ENCODE results near the gene RNF213.

The RNF213 gene

GRCh38 chr17:80423536-80424225, 163.0 kb downstream of the RNF213 start:
- FAIRE-seq, result no peak

DNA sequence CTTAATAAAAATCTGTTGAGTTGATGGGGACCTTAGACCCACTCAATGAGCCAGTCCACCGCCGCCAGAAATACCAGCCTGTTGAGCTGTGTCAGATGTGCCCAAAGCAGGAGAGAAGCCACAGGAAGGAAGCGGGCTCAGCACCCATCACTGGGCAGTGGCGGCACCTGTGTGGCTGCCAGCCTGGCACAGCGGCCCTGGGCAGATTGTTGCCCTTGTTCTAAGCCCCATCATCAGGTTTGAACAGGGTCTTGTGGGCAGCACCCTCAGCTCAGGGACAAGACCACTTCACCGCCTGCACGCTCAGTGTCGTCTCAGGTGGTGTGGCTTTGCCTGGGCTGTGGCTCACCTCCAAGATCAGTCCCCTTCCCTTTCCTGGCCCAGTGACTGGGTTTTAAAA, 163.6 kb downstream of the RNF213 start:
- FAIRE-seq, result no peak

DNA sequence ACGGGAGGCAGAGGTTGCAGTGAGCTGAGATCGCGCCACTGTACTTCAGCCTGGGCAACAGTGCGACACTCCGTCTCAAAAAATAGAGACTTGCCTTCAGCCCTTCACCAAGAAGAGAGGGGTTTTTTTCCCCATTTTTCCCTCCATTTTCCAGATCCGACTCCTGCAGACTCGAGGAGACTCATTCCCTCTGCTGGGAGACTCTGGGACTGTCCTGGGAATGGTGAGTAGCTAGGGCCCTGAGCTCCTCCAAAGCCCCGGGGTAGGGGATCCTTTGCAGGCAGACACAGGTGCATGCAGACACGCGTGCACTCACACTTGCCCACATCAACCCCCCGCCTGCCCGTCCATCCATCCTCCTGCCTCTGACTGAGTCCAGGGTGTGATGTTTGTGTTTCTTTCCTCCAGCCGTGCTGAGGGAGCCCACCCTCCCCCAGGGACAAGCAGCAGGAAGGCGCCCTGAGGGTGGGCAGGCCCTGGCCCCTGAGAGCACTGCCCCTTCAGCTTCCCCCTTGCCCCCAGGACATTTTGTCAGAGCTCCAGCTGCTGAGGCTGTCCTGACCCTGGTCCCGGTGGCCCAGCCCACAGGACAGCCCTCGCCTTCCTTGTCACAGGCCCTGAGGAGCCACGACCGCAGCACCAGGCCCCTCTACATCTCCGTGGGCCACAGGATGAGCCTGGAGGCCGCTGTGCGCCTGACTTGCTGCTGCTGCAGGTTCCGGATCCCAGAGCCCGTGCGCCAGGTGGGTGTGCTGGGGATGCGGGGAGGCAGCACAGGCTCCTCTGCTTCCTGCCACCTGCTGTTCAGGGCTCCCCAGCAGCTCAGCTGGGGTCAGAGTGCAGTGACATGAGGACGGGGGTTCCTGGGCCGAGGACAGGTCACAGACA, 164.5 kb downstream of the RNF213 start:
- FAIRE-seq, result no peak

DNA sequence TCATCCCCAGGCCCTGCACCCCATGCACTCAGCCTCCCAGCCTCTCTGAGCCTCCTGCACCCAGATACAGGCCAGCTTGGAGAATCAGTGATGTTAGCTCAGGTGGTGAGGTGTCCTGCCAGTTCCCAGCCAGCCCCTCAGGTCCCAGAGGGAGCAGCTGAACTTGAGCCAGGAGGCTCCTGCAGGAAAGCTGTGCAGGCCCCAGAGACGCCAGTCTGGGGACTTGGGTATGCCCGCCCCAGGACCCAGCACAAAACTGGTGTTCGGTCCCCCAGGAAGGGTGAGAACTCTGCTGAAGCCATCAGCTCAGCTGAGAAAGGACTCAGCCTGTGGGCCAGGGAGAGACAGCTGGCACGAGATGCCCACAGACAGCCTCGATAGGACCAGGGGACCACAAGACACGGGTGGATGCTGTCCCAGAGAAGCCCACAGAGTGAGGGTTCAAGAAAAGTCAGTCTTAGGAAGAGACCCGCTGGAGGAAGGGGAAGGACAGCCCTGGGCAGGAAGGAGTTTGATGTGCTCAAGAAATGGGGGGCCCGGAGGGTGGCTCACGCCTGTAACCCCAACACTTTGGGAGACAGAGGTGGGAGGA, 165.3 kb downstream of the RNF213 start:
- no peak for FAIRE-seq

DNA sequence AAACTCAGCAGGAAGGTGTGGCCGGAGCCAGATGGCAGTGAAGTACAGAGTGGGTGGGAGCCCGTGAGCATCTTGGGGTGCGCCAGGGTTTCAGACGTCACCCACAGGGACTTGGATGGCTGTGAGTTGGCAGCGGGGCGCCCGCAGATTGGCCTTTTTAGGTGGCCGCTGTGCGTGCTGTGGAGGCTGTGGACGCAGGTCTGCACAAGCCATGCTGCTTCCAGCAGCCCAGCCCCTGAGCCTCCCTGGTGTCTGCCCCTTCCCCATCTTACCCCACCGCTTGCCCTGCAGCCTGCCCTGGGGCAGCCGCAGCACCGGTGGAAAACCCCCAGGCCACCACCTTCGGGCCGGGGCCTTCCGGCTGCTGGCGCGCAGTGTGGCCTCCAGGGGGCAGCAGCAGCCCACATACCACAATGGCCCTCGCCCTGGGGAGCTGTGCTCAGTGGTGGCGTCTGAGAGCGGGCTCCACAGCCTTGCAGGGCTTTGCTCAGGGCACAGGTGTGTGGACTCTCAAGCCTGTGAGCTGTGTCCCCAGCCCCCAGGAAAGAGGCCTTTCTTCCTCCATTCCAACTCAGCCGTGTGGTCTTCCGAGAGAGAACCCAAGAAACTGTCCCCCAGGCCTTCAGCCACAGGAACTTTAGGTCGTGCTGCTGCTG, 166.1 kb downstream of the RNF213 start:
- no peak for FAIRE-seq

DNA sequence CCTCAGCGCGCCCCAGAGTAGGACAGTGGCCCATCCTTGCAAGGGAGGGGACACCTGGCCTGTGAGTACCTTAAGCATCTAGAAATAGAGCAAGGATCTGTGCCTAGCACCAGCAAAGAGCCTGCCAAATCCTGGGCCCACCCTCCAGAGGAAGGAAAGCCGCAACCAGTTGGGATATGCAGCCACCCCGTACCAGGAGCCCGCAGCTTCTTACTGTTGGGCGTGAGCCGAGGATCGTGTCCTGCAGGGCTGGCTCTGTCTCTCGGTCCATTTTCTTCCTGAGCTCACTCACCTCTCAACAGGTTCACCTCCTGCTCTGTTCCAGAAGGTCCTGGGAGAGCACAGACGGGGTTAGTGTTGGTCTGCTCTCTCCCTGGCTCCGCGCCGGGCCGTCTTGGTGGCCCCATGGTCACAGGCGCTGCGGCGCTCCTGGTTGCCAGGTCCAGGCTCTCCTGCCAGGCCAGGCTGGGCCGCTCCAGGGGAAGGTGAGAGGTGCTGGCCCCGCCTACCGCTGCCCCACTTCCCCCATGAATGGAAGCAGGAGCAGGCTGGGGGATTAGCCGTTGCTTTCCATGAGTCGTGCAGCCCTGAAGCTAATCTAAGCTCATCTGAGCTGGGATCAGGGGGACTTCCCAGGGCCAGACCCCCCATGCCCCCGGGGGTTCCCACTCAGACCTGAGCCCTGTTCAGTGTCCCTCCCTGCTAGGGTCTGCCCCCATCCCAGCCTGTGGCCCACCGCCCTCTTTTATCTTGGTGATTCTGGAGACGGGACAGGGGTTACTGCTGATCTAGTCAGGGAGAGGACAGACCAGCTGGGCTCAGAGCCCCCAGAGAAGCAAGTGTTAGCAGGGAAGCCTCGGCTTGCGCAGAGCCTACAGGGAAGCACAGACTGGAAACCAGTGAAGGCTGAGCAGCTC, 167.0 kb downstream of the RNF213 start:
- FAIRE-seq, result no peak

- FAIRE-seq, result no peak
Observed at GRCh38 chr17:80428363-80428762, 167.7 kb downstream of the RNF213 start.

- FAIRE-seq, result no peak
Observed at GRCh38 chr17:80428796-80429195, 168.1 kb downstream of the RNF213 start.

GRCh38 chr17:80429356-80430275, 169.0 kb downstream of the RNF213 start:
- FAIRE-seq, result no peak

DNA sequence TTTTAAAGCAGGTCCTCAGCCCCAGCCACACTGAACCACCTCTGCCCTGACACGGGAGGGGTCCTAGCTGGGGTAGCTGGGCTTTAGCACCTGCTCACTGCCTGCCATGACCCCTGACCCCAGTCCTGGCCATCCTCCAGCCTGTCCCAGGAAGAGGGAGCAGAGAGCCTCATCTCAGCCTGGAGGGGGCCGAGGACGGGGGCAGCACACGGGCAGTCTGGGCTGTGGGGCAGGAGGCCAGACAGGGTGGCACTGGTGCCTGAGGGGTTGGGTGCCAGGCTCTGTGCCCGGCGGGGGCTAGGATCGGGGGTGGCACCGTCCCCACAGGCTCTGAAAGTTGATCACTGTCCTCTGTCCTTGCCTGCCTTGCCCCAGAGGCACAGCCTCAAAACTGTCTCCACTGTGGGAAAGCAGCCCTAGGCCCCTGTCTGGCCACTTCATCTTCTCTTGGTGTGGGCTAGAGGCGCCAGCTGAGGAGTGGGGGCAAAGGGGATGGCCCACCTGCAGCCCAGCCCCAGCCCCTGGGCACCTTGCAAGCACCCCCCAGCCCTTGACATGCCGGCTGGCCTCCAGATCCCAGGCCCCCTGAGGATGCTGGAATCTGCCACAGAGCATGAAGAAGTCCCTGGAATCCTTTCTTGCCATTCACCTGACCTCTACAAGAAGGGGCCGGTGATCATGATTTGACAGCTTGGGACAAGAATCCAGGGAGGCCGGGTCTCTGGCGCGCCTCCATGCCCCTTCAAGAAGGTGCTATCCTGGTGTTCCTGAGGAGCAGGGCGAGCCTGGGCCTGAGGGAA, 170.0 kb downstream of the RNF213 start:
- FAIRE-seq, result no peak

- FAIRE-seq, result no peak
Observed at GRCh38 chr17:80431246-80432195, 170.9 kb downstream of the RNF213 start.

GRCh38 chr17:80432350-80432955, 171.8 kb downstream of the RNF213 start:
- FAIRE-seq, result no peak

DNA sequence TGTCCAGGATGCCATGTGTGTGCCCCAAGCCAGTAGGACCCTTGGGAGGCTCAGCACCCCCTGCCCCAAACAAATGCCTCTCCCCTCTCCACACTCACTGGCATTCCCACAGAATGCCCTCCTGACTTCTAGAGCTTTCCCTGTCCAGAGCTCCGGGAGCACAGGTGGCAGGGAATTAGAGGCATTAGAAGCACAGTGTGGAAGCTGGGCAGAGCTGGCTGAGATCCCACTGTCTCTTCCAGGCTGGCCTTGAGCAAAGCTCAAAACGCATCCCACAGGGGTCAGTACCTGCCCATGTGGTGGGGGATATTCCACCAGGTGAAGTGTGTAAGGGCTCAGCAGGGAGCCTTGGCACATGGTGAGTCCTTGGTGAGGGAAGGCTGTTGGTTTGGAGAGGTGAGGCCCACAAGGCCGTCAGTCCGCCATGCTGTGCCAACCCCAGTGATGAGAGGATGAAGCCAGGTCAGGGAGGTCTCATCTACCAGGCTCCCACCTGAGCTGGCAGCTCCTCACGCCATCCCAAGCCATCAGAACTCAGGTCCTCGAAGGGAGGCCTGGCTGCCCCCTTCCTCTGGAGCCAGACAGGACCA, 172.4 kb downstream of the RNF213 start:
- FAIRE-seq, result no peak

DNA sequence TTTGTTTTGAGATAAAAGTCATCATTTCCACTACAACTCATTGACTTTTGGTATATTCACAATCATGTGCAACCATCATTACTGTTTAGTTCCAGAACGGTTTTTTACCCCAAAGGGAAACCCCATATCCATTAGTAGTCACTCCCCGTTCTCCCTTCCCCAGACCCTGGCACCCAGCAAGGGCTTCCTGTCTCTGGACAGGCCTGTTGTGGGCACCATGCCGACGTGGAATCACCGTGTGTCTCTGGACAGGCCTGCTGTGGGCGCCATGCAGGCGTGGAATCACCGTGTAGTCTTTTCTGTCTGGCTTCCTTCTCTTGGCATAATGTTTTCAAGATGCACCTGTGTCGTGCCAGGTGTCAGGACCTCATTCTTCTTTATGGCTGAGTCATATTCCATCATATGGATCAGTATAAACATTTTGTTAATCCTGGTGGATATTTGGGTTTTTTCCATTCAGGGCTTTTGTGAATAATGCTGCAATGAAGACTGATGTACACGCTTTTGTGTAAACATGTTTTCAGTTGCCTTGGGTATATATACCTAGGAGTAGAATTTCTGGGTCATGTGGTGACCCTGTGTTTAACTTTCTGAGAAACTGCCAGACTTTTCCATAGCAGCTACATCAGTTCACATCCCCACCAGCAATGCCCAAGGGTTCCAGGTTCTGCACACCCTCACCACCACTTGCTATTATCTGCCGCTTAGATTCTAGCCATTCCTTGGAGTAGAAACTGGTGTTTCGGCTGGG, 173.4 kb downstream of the RNF213 start:
- FAIRE-seq, result no peak

GRCh38 chr17:80437532-80437931, 176.9 kb downstream of the RNF213 start:
- FAIRE-seq, result no peak

DNA sequence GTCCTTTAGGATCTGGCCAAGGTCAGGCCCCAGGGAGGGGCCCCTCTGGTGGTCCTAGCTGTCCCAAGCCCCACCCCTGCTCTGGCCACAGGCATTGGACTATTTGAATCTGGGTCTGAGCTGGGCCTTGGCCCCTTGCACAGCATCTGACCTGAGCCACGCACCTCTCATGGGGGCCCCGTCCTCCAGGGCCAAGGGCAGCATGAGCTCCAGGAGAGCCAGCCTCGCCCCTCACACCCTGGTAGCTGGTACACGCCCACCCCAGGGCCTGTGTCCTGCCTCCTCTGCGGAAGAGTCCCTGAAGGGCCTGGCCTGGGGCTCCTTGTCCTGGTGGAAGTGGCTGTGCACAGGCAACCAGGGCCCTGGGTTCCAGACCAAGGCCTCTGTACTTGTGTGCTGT, 178.2 kb downstream of the RNF213 start:
- FAIRE-seq, result no peak

- no peak for FAIRE-seq
Observed at GRCh38 chr17:80439499-80439898, 178.8 kb downstream of the RNF213 start.
